Trophoblast cell (in vitro differentiated cells and primary cell): ENCODE measurements around the gene CAPRIN2.

Experiments
- DNase-seq, 2 donors: peaks; one replicate each; pipeline ENCODE4 v3.0.0-alpha.2; 2016
- H2AFZ ChIP-seq: 2 replicates; pipeline ENCODE4 v1.6.1; 2013; ENCODE audit warnings: low read length, moderate library complexity, mild to moderate bottlenecking; ENCODE audit not compliant: insufficient read depth, poor library complexity
- H2AK5ac ChIP-seq: 2 replicates; pipeline ENCODE4 v1.6.1; 2013; ENCODE audit warnings: mild to moderate bottlenecking, low read length
- H2BK120ac ChIP-seq: 2 replicates; pipeline ENCODE4 v1.6.1; 2013; ENCODE audit warnings: low read length, mild to moderate bottlenecking, moderate library complexity; ENCODE audit not compliant: insufficient read depth, poor library complexity
- H2BK12ac ChIP-seq: 2 replicates; pipeline ENCODE4 v1.6.1; 2013; ENCODE audit warnings: mild to moderate bottlenecking, low read length, moderate library complexity
- H2BK5ac ChIP-seq: 2 replicates; pipeline ENCODE4 v1.6.1; 2013; ENCODE audit warnings: low read length, low read depth, moderate library complexity, mild to moderate bottlenecking; ENCODE audit not compliant: poor library complexity
- H3K14ac ChIP-seq: 2 replicates; pipeline ENCODE4 v1.6.1; 2013; ENCODE audit warnings: mild to moderate bottlenecking, low read length
- H3K18ac ChIP-seq: 2 replicates; pipeline ENCODE4 v1.6.1; 2013; ENCODE audit warnings: mild to moderate bottlenecking, low read length
- H3K23ac ChIP-seq: 2 replicates; pipeline ENCODE4 v1.6.1; 2013; ENCODE audit warnings: low read length
- H3K27ac ChIP-seq: 2 replicates; pipeline ENCODE4 v1.5.1; 2013; ENCODE audit warnings: low read depth, mild to moderate bottlenecking, inconsistent platforms, low read length, moderate library complexity
- H3K27me3 ChIP-seq: 2 replicates; pipeline ENCODE4 v1.6.1; 2013; ENCODE audit warnings: inconsistent platforms, mild to moderate bottlenecking, low read length, moderate library complexity; ENCODE audit not compliant: insufficient read depth
- H3K36me3 ChIP-seq, 2 experiments: 1 replicate in 1 of 2; 2 replicates in 1 of 2; pipeline ENCODE4 v1.6.1; 2013; ENCODE audit warnings: low read length in 2 of 2, mild to moderate bottlenecking in 2 of 2, moderate library complexity in 1 of 2; ENCODE audit not compliant: insufficient read depth in 2 of 2, control insufficient read depth in 1 of 2
- H3K4ac ChIP-seq: 2 replicates; pipeline ENCODE4 v1.6.1; 2013; ENCODE audit warnings: low read depth, mild to moderate bottlenecking, low read length, moderate library complexity
- H3K4me1 ChIP-seq, 2 experiments: 1 replicate in 1 of 2; 2 replicates in 1 of 2; pipeline ENCODE4 v1.6.1; 2013; ENCODE audit warnings: low read length in 2 of 2, mild to moderate bottlenecking in 2 of 2, moderate library complexity in 1 of 2; ENCODE audit not compliant: insufficient read depth in 2 of 2, control insufficient read depth in 1 of 2
- H3K4me2 ChIP-seq: 2 replicates; pipeline ENCODE4 v1.6.1; 2013; ENCODE audit warnings: inconsistent platforms, mild to moderate bottlenecking, low read length, moderate library complexity
- H3K4me3 ChIP-seq: 2 replicates; pipeline ENCODE4 v1.5.1; 2013; ENCODE audit warnings: mild to moderate bottlenecking, low read depth, low read length, inconsistent platforms
- H3K79me1 ChIP-seq: one replicate; pipeline ENCODE4 v1.6.1; 2013; ENCODE audit warnings: low read length
- H3K79me2 ChIP-seq: 2 replicates; pipeline ENCODE4 v1.6.1; 2013; ENCODE audit warnings: low read length, mild to moderate bottlenecking; ENCODE audit not compliant: control insufficient read depth, insufficient read depth, poor library complexity
- H3K9ac ChIP-seq: 2 replicates; pipeline ENCODE4 v1.6.1; 2013; ENCODE audit warnings: mild to moderate bottlenecking, low read length
- H3K9me3 ChIP-seq: 2 replicates; pipeline ENCODE4 v1.6.1; 2013; ENCODE audit warnings: low read depth, mild to moderate bottlenecking, control low read depth, inconsistent platforms, low read length; ENCODE audit not compliant: insufficient read depth
- H4K12ac ChIP-seq: 2 replicates; pipeline ENCODE4 v1.6.1; 2013; ENCODE audit warnings: low read depth, mild to moderate bottlenecking, low read length, moderate library complexity
- H4K8ac ChIP-seq: 2 replicates; pipeline ENCODE4 v1.6.1; 2013; ENCODE audit warnings: low read depth, mild to moderate bottlenecking, low read length, moderate library complexity
- H4K91ac ChIP-seq: one replicate; pipeline ENCODE4 v1.6.1; 2013; ENCODE audit warnings: low read depth, mild to moderate bottlenecking, low read length, moderate library complexity
- WGBS: extraction: QIAGEN DNeasy Blood & Tissue Kit; methylation state at CpG from one replicate; pipeline ENCODE4 v1.1.7; 2013; ENCODE audit warnings: missing lambda C conversion rate; ENCODE audit not compliant: insufficient read length, insufficient coverage; ENCODE audit errors: extremely low coverage; 5-methylcytosine and 5-hydroxymethylcytosine counted together

The CAPRIN2 gene

GRCh38 chr12:30679241-30679640 is 75.5 kb downstream of the CAPRIN2 start:
- no peaks in the 10 kb centered on the region for H3K79me2 ChIP-seq
- no peak overlapping the region for H3K4ac ChIP-seq
- H2AK5ac ChIP-seq = no peak overlapping the region
- peaks cover 3 to 5% of the 10 kb centered on the region in 2 experiments for H3K36me3 ChIP-seq
- H3K18ac ChIP-seq = no peak overlapping the region
- no peaks in the 10 kb centered on the region for H3K79me1 ChIP-seq
- H2BK12ac ChIP-seq = no peak overlapping the region
- H2BK5ac ChIP-seq = no peak overlapping the region
- WGBS = no CpG with 5 or more reads among the region's 1 CpG
- H3K9ac ChIP-seq = no peak overlapping the region
- no peak overlapping the region for H2AFZ ChIP-seq
- no peak overlapping the region for H4K12ac ChIP-seq
- no peak for DNase-seq
- H3K27ac ChIP-seq = no peak overlapping the region
- no peak overlapping the region for H4K91ac ChIP-seq
- no peak overlapping the region for H2BK120ac ChIP-seq
- H4K8ac ChIP-seq = no peak overlapping the region
- no peak overlapping the region for H3K23ac ChIP-seq
- H3K9me3 ChIP-seq = no peaks in the 10 kb centered on the region
- H3K4me2 ChIP-seq = no peak overlapping the region
- H3K14ac ChIP-seq = no peak overlapping the region
- H3K4me1 ChIP-seq = no peaks in the 10 kb centered on the region
- no peak overlapping the region for H3K4me3 ChIP-seq
- H3K27me3 ChIP-seq = no peaks in the 10 kb centered on the region

GRCh38 chr12:30678221-30678620 is 76.5 kb downstream of the CAPRIN2 start:
- Histone ChIP-seq H3K4me2 (no peak overlapping the region), H3K9me3 (no peaks in the 10 kb centered on the region), H2BK5ac (no peak overlapping the region), H4K8ac (no peak overlapping the region), H3K23ac (no peak overlapping the region), H3K18ac (no peak overlapping the region), H3K4me1 (no peaks in the 10 kb centered on the region), H2BK12ac (no peak overlapping the region), H2AFZ (no peak overlapping the region), H3K79me1 (no peaks in the 10 kb centered on the region), H3K27ac (no peak overlapping the region), H3K4ac (no peak overlapping the region), H2AK5ac (no peak overlapping the region), H3K79me2 (no peaks in the 10 kb centered on the region), H4K91ac (no peak overlapping the region), H3K14ac (no peak overlapping the region), H3K36me3 (peaks cover 3 to 4% of the 10 kb centered on the region in 2 experiments), H2BK120ac (no peak overlapping the region), H3K27me3 (no peaks in the 10 kb centered on the region), H4K12ac (no peak overlapping the region), H3K9ac (no peak overlapping the region), H3K4me3 (no peak overlapping the region)
- WGBS = no CpG with 5 or more reads among the region's 1 CpG
- DNase-seq = peak; percentile 76 to 85

GRCh38 chr12:30661210-30661609 is 93.5 kb downstream of the CAPRIN2 start:
- H3K79me1 ChIP-seq = no peaks in the 10 kb centered on the region
- H4K91ac ChIP-seq = no peak overlapping the region
- no peaks in the 10 kb centered on the region for H3K27me3 ChIP-seq
- H3K4me2 ChIP-seq = no peak overlapping the region
- no peak overlapping the region for H2BK120ac ChIP-seq
- H2BK12ac ChIP-seq = no peak overlapping the region
- no peak overlapping the region for H3K18ac ChIP-seq
- H3K27ac ChIP-seq = no peak overlapping the region
- no peaks in the 10 kb centered on the region for H3K79me2 ChIP-seq
- no peaks in the 10 kb centered on the region for H3K4me1 ChIP-seq
- H4K12ac ChIP-seq = no peak overlapping the region
- DNase-seq = no peak
- H3K9me3 ChIP-seq = no peaks in the 10 kb centered on the region
- no peak overlapping the region for H3K4me3 ChIP-seq
- no peak overlapping the region for H3K9ac ChIP-seq
- no peak overlapping the region for H3K4ac ChIP-seq
- H2AFZ ChIP-seq = no peak overlapping the region
- peaks cover 2 to 7% of the 10 kb centered on the region in 2 experiments for H3K36me3 ChIP-seq
- no peak overlapping the region for H2BK5ac ChIP-seq
- WGBS = no CpG with 5 or more reads among the region's 4 CpGs
- H3K14ac ChIP-seq = no peak overlapping the region
- no peak overlapping the region for H2AK5ac ChIP-seq
- H3K23ac ChIP-seq = no peak overlapping the region
- no peak overlapping the region for H4K8ac ChIP-seq
